AG08395 (cell line): ENCODE measurements around the gene VSIG4.
A peak's percentile ranks its signal among the peaks of the same experiment; 100 is the strongest.
"Not testable (repeated sequence)": the region's sequence is repeated elsewhere in the genome, so short reads cannot be mapped to it uniquely, and the experiment has no call there.

Experiments
- DNase-seq: peaks from one replicate; pipeline ENCODE4 v3.0.0; 2012; ENCODE audit warnings: mixed read lengths, low spot score

Gene VSIG4, protein sequence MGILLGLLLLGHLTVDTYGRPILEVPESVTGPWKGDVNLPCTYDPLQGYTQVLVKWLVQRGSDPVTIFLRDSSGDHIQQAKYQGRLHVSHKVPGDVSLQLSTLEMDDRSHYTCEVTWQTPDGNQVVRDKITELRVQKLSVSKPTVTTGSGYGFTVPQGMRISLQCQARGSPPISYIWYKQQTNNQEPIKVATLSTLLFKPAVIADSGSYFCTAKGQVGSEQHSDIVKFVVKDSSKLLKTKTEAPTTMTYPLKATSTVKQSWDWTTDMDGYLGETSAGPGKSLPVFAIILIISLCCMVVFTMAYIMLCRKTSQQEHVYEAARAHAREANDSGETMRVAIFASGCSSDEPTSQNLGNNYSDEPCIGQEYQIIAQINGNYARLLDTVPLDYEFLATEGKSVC

GRCh38 chrX:66039944-66040343 lies at the start of gene VSIG4:
Gene VSIG4, minus strand, starts transcription at chrX:66040080. Its CDS starts 82 bp downstream, at chrX:66039998.
- no peak for DNase-seq

- DNase-seq, result no peak
Measured at GRCh38 chrX:66076801-66077200, 36.9 kb upstream of the VSIG4 start.

DNA sequence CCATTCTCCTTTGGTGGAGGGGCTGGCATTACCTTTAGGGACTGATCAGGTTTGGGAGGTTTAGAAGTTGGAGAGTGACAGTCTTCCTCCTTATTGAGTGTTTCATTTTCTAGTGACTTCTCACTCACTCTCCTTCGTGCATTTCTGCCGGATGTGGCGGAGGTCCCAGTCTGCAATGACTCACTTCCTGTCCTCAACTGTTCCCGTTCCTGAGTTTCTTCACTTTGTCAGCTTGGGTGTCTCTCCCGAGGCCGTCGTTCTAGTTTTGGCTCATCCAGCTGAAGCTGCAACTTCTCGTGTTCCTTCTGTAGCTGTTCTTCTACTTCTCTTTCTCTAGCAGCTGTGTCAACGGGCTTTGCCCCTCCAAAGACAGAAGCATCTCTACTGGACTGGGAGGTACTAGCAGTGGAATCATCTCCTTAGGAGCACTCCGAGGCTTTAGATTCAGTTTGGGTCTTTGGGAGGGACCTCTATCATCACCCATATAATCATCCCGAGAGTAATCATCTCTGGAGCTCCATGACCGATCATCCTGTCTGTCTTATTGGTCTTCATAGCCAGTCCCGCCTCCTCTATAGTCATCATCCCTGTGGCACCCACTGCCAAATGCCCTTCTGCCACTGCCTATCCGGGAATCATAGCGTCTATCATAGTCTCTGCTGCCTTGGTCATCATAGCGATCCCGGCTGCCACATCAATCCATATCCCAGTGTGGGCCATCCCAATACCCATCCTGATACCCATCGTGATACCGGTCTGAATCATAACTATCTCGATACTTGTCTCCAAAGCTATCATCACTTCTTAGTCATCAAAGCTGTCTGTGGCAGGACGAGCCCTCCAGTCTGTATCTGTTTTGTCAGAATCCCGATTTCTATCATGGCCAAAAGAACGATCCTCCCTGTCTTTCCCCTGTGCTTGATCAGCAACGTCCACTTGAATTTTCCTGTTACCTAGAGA lies 35.3 kb upstream of the VSIG4 start:
- no peak for DNase-seq

DNA sequence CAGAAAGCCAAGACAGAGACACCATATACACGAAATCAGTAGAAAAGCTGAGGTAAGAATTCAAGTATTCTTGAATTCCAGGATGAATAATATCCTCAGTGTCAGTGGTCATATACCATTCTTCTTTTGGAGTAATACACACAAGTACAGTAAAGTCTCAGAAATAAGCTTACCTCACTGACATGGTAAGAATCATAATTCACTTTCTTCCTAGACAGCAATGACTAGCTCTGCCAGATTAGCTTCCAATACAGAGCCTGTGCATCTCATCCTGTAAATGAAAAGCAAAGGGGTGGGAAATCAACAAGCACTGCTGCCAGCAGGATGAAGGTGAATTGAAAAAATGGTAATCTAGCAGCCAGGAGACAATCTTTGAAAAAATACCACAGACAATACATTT lies 31.2 kb upstream of the VSIG4 start:
- DNase-seq, result no peak

GRCh38 chrX:66064261-66064660 lies 24.4 kb upstream of the VSIG4 start:
- DNase-seq, result no peak

DNA sequence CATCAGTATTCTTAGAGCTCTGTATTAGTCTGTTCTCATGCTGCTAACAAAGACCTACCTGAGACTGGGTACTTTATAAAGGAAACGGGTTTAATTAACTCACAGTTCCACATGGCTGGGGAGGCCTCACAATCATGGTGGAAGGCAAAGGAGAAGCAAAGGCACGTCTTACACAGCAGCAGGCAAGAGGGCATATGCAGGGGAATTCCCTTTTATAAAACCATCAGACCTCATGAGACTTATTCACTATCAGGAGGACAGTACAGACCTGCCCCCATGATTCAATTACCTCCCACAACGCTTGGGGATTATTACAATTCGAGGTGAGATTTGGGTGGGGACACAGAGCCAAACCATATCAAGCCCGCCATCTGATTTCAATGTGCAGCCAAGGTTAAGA lies 17.1 kb upstream of the VSIG4 start:
- not testable (repeated sequence) for DNase-seq

DNA sequence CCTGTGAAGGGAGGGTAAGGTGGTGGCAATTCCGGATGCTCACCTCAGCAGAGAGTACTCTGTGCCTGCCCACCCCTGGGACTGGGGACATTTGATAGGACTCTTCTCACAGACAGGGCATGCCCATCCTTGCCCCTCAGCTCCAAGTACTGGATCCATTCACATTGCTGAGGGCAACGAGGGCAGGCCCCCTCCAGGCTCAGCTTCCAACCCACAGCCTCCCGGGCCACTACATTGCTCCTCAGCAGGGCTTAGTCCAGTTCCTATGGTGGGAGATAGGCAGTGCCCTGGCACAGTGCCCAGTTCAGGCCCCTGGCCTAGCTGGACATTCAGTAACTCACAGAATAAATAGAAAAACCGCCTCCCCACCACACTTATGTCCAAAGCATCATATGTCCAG lies 15.1 kb upstream of the VSIG4 start:
- DNase-seq, result no peak

DNA sequence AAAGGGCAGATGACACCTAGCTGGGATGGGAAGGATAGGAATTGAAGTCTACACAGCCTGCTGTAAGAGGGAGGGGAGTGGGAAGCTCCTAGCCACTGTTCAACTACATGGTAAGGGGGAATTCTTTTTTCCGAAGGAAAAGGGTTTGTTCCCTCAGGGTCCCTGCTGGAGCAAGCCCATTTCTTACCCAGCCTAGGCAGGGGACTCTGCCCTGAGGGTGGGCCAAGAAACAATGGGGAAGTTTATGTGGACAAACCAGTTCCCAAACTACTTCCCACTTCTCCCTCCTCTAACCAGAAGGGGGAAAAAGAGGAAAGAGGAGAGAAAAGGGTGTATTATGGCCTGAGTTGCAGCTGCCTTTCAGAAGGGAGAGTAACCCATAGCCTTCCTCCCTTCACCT lies 13.5 kb upstream of the VSIG4 start:
- no peak for DNase-seq

- DNase-seq, result no peak
Measured at GRCh38 chrX:66051980-66052379, 12.1 kb upstream of the VSIG4 start.

DNA sequence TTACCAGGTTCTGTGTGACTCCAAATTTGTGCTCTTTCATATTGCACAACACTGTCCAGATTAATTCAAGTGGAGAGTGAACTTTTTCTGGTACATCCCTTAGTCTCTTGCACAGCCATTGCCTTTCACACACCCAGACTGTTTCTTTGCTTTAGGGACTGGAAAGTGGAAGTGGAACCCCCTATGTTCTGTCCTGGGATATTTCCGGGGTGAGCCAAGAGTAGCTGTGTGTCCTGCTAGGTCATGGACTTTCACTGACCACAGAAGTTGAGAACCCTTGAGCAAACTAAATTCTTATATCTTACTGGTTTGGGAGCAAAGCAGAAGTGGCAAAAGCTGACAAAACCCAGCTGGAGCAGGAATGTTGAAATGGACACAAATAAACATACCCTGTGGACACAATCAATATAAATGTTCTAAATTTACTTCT lies 10.3 kb upstream of the VSIG4 start:
- no peak for DNase-seq

GRCh38 chrX:66049056-66049455 lies 9.2 kb upstream of the VSIG4 start:
- no peak for DNase-seq

DNA sequence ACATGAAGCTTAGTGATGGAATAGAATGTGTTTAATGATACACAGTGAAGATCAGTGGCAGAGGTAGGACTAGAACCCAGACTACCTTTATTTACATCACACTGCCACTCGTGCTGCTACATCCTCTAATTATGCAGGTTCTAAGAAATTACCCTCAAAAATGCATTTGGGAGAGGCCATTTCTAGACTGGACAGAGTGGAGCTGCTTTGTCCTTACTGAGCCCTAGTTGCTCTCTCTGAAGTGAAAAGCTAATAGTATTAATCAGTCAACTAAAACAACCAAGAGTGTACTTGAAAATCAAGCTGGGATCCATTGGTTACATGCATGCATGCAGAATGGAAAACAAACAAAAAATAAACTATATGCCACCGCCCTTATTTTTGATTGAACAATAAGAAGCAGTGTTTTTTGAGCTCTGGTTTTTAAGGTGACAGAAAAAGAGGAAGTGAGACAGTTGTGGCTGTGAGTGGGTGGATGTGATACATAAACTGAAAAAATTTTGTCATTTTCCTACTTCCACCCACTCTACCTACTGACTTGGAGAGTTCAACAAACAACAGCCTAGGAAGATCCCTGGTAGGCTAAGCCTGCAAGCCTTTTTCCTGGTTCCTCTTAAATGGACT lies 6.8 kb upstream of the VSIG4 start:
- no peak for DNase-seq

DNA sequence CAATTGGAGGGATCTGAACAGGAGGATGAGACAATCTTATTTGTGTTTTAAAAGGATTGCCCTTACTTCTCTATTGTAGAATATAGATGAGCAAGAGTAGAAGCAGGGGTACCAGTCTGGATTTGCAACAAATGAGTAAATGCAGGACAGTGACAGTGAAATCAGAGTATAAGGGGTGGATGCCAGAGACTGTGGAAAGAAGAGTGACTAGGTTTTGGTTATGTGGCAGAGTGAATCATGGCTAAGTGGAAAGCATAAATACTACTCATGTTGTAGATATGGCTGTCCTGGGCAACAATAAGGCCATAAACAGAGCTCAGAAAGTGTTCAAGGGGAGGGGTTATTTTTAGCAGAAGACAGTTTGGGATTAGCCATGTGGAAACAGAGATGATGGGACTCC lies 6.0 kb upstream of the VSIG4 start:
- DNase-seq, result no peak

- DNase-seq, result no peak
Measured at GRCh38 chrX:66043584-66043983, 3.7 kb upstream of the VSIG4 start.

DNA sequence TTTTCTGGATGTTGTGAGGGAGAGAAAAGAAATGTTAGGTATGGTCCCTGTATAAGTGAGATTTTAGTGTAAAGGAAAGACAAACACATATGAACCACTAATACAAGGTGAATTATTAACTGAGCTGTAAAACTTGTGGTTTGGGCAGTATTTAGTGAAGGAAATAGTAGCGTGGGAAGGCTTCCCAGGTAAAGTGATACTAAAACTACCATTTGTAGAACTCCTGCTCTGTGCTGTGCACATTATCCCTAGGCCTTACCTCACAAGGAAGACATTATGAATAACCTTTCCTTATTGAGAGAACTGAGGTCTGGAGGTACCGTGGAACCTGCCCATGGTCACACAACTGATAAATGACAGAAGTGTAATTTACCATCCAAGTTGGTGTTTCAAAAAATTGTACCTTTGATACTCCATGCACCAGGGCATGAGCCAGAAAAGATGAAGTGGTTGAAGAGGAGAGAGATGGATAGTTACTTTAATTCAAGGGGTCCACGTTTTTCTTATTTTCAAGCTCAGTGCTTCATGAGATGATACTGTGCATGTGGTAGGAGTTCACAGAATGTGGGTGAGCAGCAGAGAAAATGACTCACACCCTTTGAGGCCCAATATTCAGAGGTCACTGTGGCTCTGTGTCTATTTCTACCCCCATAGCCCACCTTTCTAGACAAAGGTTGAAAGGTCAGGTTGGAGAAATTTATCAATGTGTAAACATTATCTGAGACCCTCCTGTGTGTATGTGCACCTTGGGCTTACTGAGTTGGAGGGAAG lies 2.6 kb upstream of the VSIG4 start:
- DNase-seq, result no peak

DNA sequence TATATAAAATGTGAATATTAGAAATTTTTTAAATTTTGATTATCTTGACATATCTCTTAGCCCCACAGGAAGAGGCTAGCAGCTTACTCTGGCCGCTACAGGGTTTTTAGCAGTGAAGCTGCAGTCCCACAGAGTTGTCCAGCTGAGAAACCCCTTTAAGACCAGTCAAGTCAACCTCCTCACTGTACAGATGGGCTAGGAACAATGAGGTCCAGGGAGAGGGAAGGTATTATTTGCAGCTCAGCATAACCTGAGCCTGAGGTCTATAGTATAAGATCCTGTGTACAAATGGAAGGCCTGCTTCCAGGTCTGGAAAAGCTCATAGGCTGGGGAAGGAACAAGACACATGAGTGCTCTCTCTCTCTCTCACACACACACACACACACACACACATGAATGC lies 1.8 kb downstream of the VSIG4 start:
- no peak for DNase-seq

GRCh38 chrX:66036231-66036630 lies 3.6 kb downstream of the VSIG4 start:
- no peak for DNase-seq

- DNase-seq, result no peak
Measured at GRCh38 chrX:66035667-66036066, 4.2 kb downstream of the VSIG4 start.

- DNase-seq, result peak; percentile 13
Measured at GRCh38 chrX:66030505-66031317, 9.2 kb downstream of the VSIG4 start.

GRCh38 chrX:66028936-66029335 lies 10.9 kb downstream of the VSIG4 start:
- no peak for DNase-seq

GRCh38 chrX:66024570-66024969 lies 15.3 kb downstream of the VSIG4 start:
- DNase-seq, result no peak
